ENCODE measurements around the gene DMD.

DNA sequence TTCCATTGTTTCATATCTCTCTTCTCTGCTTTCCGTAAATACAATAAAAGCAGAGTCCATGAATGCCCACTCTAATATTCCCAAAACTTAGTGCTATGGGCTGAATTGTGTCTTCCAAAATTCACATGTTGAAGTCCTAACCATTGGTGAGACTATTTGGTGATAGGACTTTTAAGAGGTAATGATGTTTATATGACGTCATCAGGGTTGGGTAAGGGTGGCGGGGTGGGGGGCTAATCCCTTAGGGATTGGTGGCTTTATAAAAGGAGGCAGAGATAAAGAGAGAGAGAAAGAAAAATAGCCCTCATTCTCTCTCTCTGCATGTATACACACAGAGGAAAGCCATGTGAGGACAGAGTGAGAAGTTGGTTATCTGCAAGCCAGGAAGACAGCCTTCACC lies 722.2 kb downstream of the DMD start:
- TF ChIP-seq, protein P1, sequence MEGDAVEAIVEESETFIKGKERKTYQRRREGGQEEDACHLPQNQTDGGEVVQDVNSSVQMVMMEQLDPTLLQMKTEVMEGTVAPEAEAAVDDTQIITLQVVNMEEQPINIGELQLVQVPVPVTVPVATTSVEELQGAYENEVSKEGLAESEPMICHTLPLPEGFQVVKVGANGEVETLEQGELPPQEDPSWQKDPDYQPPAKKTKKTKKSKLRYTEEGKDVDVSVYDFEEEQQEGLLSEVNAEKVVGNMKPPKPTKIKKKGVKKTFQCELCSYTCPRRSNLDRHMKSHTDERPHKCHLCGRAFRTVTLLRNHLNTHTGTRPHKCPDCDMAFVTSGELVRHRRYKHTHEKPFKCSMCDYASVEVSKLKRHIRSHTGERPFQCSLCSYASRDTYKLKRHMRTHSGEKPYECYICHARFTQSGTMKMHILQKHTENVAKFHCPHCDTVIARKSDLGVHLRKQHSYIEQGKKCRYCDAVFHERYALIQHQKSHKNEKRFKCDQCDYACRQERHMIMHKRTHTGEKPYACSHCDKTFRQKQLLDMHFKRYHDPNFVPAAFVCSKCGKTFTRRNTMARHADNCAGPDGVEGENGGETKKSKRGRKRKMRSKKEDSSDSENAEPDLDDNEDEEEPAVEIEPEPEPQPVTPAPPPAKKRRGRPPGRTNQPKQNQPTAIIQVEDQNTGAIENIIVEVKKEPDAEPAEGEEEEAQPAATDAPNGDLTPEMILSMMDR (IDR thresholded peaks at IDR 0.05; ENCODE audit: poor library complexity, severe bottlenecking): no peak
- TF ChIP-seq EP300 (conservative IDR thresholded peaks at IDR 0.05; ENCODE audit: poor library complexity, severe bottlenecking): no peak
- TF ChIP-seq EZH2 (IDR thresholded peaks at IDR 0.05; ENCODE audit: borderline replicate concordance, insufficient read depth, low read length, poor library complexity, severe bottlenecking): no peak
- TF ChIP-seq SMC3 (conservative IDR thresholded peaks at IDR 0.05; ENCODE audit: poor library complexity): no peak
- TF ChIP-seq RAD21 (conservative IDR thresholded peaks at IDR 0.05): no peak
